H9 (cell line): Measurements from ENCODE around the gene ZMIZ1. TPM values are rescaled to one million over a fixed set of nuclear protein-coding genes. Genes with fewer than 3 reads are reported as not detected.

ENCODE experiments used
- DNase-seq: peaks from one replicate; pipeline ENCODE4 v3.0.0-alpha.2; 2017
- H2AFZ ChIP-seq: one replicate; pipeline ENCODE4 v1.6.1; 2013; ENCODE audit warnings: mild to moderate bottlenecking, low read length, control low read depth, moderate library complexity
- H2AK5ac ChIP-seq: 2 replicates; pipeline ENCODE4 v1.6.1; 2013; ENCODE audit warnings: low read length, control low read depth, mixed read lengths; ENCODE audit not compliant: insufficient read length
- H2BK120ac ChIP-seq: one replicate; pipeline ENCODE4 v1.6.1; 2013; ENCODE audit warnings: low read depth, mild to moderate bottlenecking, low read length, control low read depth, inconsistent platforms; ENCODE audit not compliant: poor library complexity, severe bottlenecking
- H2BK12ac ChIP-seq: 2 replicates; pipeline ENCODE4 v1.6.1; 2013; ENCODE audit warnings: low read length, control low read depth, mixed read lengths, low read depth; ENCODE audit not compliant: insufficient read length
- H2BK15ac ChIP-seq: 2 replicates; pipeline ENCODE4 v1.6.1; 2013; ENCODE audit warnings: low read depth, low read length, control low read depth
- H2BK20ac ChIP-seq: one replicate; pipeline ENCODE4 v1.6.1; 2013; ENCODE audit warnings: low read depth, mild to moderate bottlenecking, low read length, control low read depth, inconsistent platforms; ENCODE audit not compliant: poor library complexity, severe bottlenecking
- H2BK5ac ChIP-seq: 2 replicates; pipeline ENCODE4 v1.6.1; 2013; ENCODE audit warnings: low read length, control low read depth, mixed read lengths; ENCODE audit not compliant: insufficient read length
- H3K14ac ChIP-seq: 2 replicates; pipeline ENCODE4 v1.6.1; 2013; ENCODE audit warnings: low read length, control low read depth; ENCODE audit not compliant: insufficient read depth
- H3K18ac ChIP-seq: 2 replicates; pipeline ENCODE4 v1.6.1; 2013; ENCODE audit warnings: low read depth, mild to moderate bottlenecking, mixed read lengths, low read length, control low read depth; ENCODE audit not compliant: insufficient read length
- H3K23ac ChIP-seq: 2 replicates; pipeline ENCODE4 v1.6.1; 2013; ENCODE audit warnings: low read length, control low read depth, mixed read lengths, low read depth; ENCODE audit not compliant: insufficient read length
- H3K23me2 ChIP-seq: 2 replicates; pipeline ENCODE4 v1.6.1; 2013; ENCODE audit warnings: low read depth, mild to moderate bottlenecking, mixed read lengths, low read length, control low read depth; ENCODE audit not compliant: insufficient read length, poor library complexity, severe bottlenecking
- H3K27ac ChIP-seq: 2 replicates; pipeline ENCODE4 v1.5.1; 2013; ENCODE audit warnings: low read length, control low read depth, mixed read lengths, low read depth; ENCODE audit not compliant: insufficient read length
- H3K27me3 ChIP-seq: 2 replicates; pipeline ENCODE4 v1.6.1; 2013; ENCODE audit warnings: low read length, control low read depth, inconsistent platforms; ENCODE audit not compliant: insufficient read depth
- H3K4ac ChIP-seq: 2 replicates; pipeline ENCODE4 v1.6.1; 2013; ENCODE audit warnings: low read depth, mild to moderate bottlenecking, control low read depth, inconsistent platforms, low read length, moderate library complexity
- H3K4me1 ChIP-seq: 2 replicates; pipeline ENCODE4 v1.6.1; 2013; ENCODE audit warnings: low read length, control low read depth, inconsistent platforms; ENCODE audit not compliant: insufficient read depth
- H3K4me2 ChIP-seq: 2 replicates; pipeline ENCODE4 v1.6.1; 2013; ENCODE audit warnings: low read length, control low read depth, mixed read lengths; ENCODE audit not compliant: insufficient read length, insufficient read depth
- H3K56ac ChIP-seq: 2 replicates; pipeline ENCODE4 v1.6.1; 2013; ENCODE audit warnings: low read depth, mild to moderate bottlenecking, mixed read lengths, low read length, control low read depth; ENCODE audit not compliant: insufficient read length
- H3K79me1 ChIP-seq: 2 replicates; pipeline ENCODE4 v1.6.1; 2013; ENCODE audit warnings: low read depth, mild to moderate bottlenecking, moderate library complexity, low read length, control low read depth, inconsistent platforms; ENCODE audit not compliant: insufficient read depth, poor library complexity, severe bottlenecking
- H3K79me2 ChIP-seq: 2 replicates; pipeline ENCODE4 v1.6.1; 2013; ENCODE audit warnings: low read length, control low read depth, inconsistent platforms; ENCODE audit not compliant: insufficient read depth
- H3K9ac ChIP-seq: 2 replicates; pipeline ENCODE4 v1.6.1; 2013; ENCODE audit warnings: low read length, control low read depth, mixed read lengths; ENCODE audit not compliant: insufficient read length; ENCODE audit errors: extremely low read depth
- H3K9me3 ChIP-seq: one replicate; pipeline ENCODE4 v1.6.1; 2013; ENCODE audit warnings: low read depth, low read length, inconsistent platforms; ENCODE audit not compliant: control insufficient read depth
- H3T11ph ChIP-seq: one replicate; pipeline ENCODE4 v1.6.1; 2013; ENCODE audit warnings: mild to moderate bottlenecking, low read length, control low read depth, inconsistent platforms
- H4K20me1 ChIP-seq: one replicate; pipeline ENCODE4 v1.6.1; 2013; ENCODE audit not compliant: control insufficient read depth, insufficient read length, insufficient read depth
- H4K5ac ChIP-seq: 2 replicates; pipeline ENCODE4 v1.6.1; 2013; ENCODE audit warnings: low read depth, mild to moderate bottlenecking, mixed read lengths, low read length, control low read depth; ENCODE audit not compliant: insufficient read length
- H4K8ac ChIP-seq: replicated peaks from 2 replicates; pipeline ENCODE4 v1.6.1; 2013; ENCODE audit warnings: low read length, control low read depth, mixed read lengths, low read depth; ENCODE audit not compliant: insufficient read length
- H4K91ac ChIP-seq: 2 replicates; pipeline ENCODE4 v1.6.1; 2013; ENCODE audit warnings: low read depth, mild to moderate bottlenecking, moderate library complexity, mixed read lengths, low read length, control low read depth; ENCODE audit not compliant: insufficient read length
- H3K27ac Mint-ChIP-seq, 3 experiments: 2 replicates in 2 of 3; 3 replicates in 1 of 3; pipeline ENCODE4 v1.8.0; 2020 to 2021; ENCODE audit warnings: mixed read lengths in 3 of 3, mild to moderate bottlenecking in 1 of 3, moderate library complexity in 1 of 3
- H3K27me3 Mint-ChIP-seq: 2 replicates; pipeline ENCODE4 v1.8.0; 2021; ENCODE audit warnings: low read depth, mild to moderate bottlenecking, moderate library complexity, mixed read lengths
- H3K36me3 Mint-ChIP-seq, 3 experiments: 2 replicates in 2 of 3; 3 replicates in 1 of 3; pipeline ENCODE4 v1.8.0; 2020 to 2021; ENCODE audit warnings: low read depth in 3 of 3, mixed read lengths in 3 of 3; ENCODE audit not compliant: insufficient read depth in 1 of 3
- H3K4me1 Mint-ChIP-seq, 2 experiments: 2 replicates each; pipeline ENCODE4 v1.8.0; 2020; ENCODE audit warnings: mixed read lengths in 2 of 2
- H3K4me3 Mint-ChIP-seq, 2 experiments: 2 replicates in 1 of 2; 3 replicates in 1 of 2; pipeline ENCODE4 v1.8.0; 2020 to 2021; ENCODE audit warnings: mild to moderate bottlenecking in 2 of 2, mixed read lengths in 2 of 2, moderate library complexity in 1 of 2
- H3K9me3 Mint-ChIP-seq, 2 experiments: 2 replicates in 1 of 2; 3 replicates in 1 of 2; pipeline ENCODE4 v1.8.0; 2020; ENCODE audit warnings: mild to moderate bottlenecking in 2 of 2, mixed read lengths in 2 of 2, moderate library complexity in 1 of 2
- CTCF ChIP-seq: fragments of 200-600 bp; sonication (generic); conservative IDR thresholded peaks from 3 replicates; pipeline ENCODE4 v1.8.0; 2021; ENCODE audit warnings: antibody characterized with exemption, mild to moderate bottlenecking
- WGBS: extraction: QIAGEN DNeasy Blood & Tissue Kit; methylation state at CpG from one replicate; pipeline ENCODE4 v1.1.7; 2013; ENCODE audit warnings: missing lambda C conversion rate, low lambda C conversion rate, mixed read lengths; ENCODE audit not compliant: insufficient read length; ENCODE audit errors: extremely low coverage; 5-methylcytosine and 5-hydroxymethylcytosine counted together
- total RNA-seq: library from RNA; stranded (reverse); gene quantifications from 2 replicates; pipeline ENCODE4 v1.2.1, GENCODE V29; 2021

ZMIZ1 gene
- total RNA-seq, 1 experiment from 2014 or later, result 36.9 TPM

- no peak overlapping the region for H3K4ac ChIP-seq
- peak; percentile 15 for DNase-seq
Observed at GRCh38 chr10:79356104-79356503, 287.3 kb downstream of the ZMIZ1 start.

More at GRCh38 chr10:79356104-79356503, 287.3 kb downstream of the ZMIZ1 start:
- H3K27me3 Mint-ChIP-seq, result peaks cover 2% of the 10 kb centered on the region; the same call in 1 of the 2 replicates
- Histone ChIP-seq H2BK12ac (no peak overlapping the region), H3K56ac (no peak overlapping the region), H3T11ph (no peak overlapping the region), H2BK15ac (no peak overlapping the region), H3K23ac (no peak overlapping the region), H3K9me3 (no peaks in the 10 kb centered on the region), H2AFZ (no peak overlapping the region), H3K9ac (no peak overlapping the region), H2BK120ac (no peak overlapping the region), H3K27ac (no peak overlapping the region), H4K8ac (no peak overlapping the region), H3K18ac (no peak overlapping the region), H3K14ac (no peak overlapping the region), H4K5ac (no peak overlapping the region), H2AK5ac (no peak overlapping the region), H4K20me1 (no peaks in the 10 kb centered on the region), H3K79me1 (no peaks in the 10 kb centered on the region), H3K4me2 (no peak overlapping the region), H4K91ac (no peak overlapping the region), H2BK20ac (no peak overlapping the region), H3K4me1 (no peaks in the 10 kb centered on the region), H3K79me2 (no peaks in the 10 kb centered on the region), H2BK5ac (no peak overlapping the region), H3K23me2 (no peaks in the 10 kb centered on the region), H3K27me3 (no peaks in the 10 kb centered on the region)
- peaks cover 40 to 60% (median 55%) of the 10 kb centered on the region in 3 experiments; a peak in 6 of 7 replicates for H3K36me3 Mint-ChIP-seq
- H3K4me1 Mint-ChIP-seq, result no peaks in the 10 kb centered on the region
- H3K4me3 Mint-ChIP-seq, result no peak overlapping the region
- no CpG with 5 or more reads among the region's 5 CpGs for WGBS
- peak overlapping the region in 1 of 3 experiments; percentile 42; a peak in 1 of 7 replicates for H3K27ac Mint-ChIP-seq
- no peak for TF ChIP-seq CTCF
- no peaks in the 10 kb centered on the region for H3K9me3 Mint-ChIP-seq
